Head of caudate nucleus (tissue), 42 donors: Measurements from ENCODE around the gene RAB6B.

ENCODE experiments used
- DNase-seq, 42 donors: peaks; one replicate each; pipeline versions ENCODE4 v3.0.0 to v3.0.0-alpha.2; 2020 to 2021; ENCODE audit warnings: mixed read lengths in 7 of 42
- intact Hi-C: fragments of 100-400 bp; cut with DNase I; formaldehyde crosslinking; loops from one replicate; pipeline ENCODE4 v1.15.0; 2022

The RAB6B gene

DNA sequence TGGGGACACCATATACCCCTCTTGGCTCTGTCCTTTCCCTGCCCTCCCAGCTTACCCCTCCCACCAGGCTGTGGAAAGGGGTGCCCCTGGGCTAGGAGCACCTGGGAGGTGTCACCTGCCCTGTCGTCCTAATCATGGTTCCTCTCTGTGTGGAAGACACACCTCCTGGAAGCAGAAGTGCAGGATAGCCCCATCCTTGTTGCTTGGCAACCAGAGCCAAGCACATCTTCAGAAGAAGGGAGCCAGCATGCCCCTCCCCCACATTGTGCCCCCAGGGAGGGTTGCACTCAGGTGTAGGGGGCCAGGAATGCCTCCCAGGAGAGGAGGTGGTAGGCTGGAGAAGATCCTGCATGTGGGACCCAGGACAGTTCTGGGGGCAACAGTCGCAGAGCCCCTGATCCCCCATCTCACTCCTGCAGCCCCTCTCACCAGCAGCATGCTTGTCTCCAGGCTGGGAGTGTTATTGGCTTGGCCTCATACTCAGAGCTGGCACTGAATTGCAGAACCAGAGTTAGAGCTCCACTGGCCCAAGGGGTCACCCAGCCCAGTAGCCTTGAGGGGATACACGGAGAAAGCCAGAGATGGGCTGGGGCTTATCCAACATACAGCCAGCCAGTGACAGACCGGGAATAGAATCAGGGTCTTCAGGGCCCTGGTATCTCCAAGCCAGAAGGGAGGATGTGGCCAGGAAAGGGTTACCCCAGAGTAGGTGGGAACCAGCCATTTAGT, 8.4 kb downstream of the RAB6B start:
- DNase-seq: peak in 5 of 42 donors; percentile 1 to 45 (median 26)
- intact Hi-C loops: no loop called here

DNA sequence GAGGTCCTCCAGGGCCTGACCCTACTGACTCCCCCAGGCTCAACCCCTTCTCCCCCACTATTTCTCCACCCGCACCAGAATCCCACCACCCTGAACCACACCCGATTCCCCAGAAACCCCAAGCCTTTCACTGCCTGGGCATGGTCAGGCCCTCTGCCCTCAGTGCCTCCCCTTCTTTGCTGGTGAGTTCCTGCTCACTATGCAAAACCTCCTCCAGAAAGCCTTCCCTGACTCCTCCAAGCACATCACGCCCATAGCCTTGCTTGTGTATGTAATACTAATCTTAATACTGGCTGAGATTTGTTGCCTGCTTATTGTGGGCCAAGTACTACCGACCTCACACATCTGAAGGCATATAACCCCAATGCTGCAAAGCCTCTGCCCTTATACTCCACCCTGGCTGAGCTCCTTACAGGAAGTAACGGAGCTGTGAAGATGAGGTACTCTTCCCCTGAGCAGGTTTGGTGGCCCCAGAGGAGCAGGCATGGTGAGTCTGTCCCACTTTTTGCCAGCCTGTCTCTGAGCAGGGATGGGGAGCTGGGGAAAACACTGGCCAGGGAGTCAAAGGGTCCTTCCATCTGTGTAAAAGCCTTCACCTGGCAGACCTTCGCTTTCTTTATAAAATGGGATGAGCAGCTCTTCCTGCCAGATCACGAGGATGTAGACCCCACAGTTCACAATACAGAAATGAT, 9.5 kb downstream of the RAB6B start:
- intact Hi-C loops: no loop called here
- peak in 4 of 42 donors; percentile 0 to 32 (median 10) for DNase-seq

DNA sequence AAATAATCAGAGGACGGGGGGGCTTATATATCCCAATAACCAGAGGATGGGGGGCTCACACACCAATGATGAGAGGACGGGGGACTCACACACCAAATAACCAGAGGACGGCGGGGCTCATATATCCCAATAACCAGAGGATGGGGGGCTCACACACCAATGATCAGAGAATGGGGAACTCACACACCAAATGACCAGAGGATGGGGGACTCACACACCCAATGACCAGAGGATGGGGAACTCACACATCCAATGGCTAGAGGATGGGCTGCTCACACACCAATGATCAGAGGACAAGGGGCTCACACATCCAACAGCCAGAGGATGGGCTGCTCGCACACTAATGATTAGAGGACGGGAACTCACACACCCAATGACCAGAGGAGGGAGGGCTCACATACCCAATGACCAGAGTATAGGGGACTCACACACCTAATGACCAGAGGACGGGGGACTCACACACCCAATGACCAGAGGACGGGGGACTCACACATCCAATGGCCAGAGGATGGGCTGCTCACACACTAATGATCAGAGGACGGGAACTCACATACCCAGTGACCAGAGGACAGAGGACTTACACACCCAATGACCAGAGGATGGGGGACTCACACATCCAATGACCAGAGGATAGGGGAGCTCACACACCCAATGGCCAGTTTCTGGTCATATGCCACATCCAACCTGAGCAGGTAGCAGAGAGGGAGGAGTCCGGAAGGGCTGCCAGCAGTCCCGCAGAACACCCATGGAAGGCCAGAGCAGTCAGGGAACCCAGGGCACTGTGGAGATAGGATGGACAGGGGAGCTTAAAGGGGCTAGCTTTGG, 10.6 kb downstream of the RAB6B start:
- peak in 5 of 42 donors; percentile 0 to 36 (median 3) for DNase-seq

DNA sequence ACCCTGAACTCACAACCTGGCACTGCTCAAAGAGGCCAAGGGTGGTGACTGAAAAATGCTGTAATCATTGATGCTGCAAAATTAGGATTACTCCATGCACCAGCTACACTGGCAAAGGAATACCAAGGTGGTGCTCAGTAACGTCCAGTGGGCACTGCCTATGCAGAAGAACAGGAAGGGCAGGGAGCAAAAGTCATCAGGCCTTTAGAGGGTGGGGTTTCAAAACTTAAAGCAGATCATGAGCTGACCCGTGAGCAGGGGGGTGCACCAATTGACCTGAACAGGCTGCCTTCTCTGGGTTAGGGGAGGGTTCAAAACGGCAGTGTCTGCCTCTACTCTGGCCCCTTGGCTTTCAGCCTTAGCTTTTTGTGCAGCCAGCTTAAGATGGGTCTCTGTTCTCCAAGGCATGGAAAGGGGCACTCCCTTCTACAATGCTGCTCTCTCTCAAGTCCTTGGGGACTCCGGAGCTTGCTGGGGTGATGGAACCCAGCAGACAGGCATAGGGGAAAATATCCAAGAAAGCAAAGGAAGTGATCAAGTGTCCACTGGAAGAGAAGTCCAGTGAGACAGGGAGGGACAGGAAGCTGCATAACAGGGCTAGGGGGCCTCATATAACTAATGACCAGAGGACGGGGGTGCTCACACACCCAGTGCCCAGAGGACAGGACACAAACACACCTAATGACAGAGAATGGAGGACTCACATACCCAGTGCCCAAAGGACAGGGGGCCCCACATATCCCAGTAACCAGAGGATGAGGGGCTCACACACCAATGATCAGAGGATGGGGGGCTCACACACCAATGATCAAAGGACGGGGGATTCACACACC, 11.4 kb downstream of the RAB6B start:
- peak in 7 of 42 donors; percentile 1 to 35 (median 6) for DNase-seq
- intact Hi-C loops: no loop called here

More for the DNA sequence above, 10.6 kb downstream of the RAB6B start:
- intact Hi-C loops: no loop called here

GRCh38 chr3:133883641-133884040, 12.0 kb downstream of the RAB6B start:
- intact Hi-C loops: no loop called here
- DNase-seq: peak in 5 of 42 donors; percentile 3 to 28 (median 8)

- intact Hi-C loops: no loop called here
- peak in 11 of 42 donors; percentile 1 to 48 (median 10) for DNase-seq
Observed at GRCh38 chr3:133882986-133883586, 12.6 kb downstream of the RAB6B start.

DNA sequence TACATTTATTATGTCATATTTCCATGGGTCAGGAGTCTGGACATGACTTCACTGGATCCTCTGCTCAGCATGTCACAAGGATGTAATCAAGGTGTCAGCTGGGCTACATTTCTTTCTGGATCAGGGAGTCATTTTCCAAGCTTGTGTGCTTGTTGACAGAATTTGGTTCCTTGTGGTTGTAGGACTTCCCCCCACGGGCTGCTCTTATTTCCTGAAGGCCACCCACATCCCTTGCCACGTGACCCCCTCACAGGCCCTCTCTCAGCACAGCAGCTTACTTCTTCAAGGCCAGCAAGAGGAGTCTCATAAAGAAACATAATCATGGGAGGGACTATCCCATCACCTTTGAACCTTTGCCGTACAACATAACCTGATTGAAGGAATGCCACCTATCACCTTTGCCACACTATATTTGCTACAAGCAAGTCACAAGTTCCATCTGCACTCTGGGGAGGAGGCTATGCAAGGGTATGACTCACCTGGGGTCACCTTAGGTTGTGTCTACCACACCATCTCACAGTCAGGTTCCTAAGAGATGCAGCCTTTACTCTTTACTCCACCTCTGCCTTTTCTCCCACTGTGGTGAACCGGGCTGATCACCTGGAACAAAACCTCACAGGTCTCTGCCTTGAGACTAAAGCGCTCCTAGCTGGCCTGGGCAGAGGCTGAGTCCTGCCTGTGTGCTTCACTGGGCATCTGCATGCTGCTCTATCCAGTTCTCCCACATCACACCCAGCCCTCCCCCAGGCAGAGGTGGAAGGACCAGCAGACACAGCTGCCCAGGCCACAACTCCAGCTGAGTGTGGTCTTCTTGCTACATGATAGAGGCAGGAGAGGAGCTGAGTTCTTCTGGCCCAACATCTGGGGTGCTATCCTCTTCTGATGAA, 13.5 kb downstream of the RAB6B start:
- intact Hi-C loops: no loop called here
- DNase-seq: peak in 11 of 42 donors; percentile 4 to 46 (median 19)

DNA sequence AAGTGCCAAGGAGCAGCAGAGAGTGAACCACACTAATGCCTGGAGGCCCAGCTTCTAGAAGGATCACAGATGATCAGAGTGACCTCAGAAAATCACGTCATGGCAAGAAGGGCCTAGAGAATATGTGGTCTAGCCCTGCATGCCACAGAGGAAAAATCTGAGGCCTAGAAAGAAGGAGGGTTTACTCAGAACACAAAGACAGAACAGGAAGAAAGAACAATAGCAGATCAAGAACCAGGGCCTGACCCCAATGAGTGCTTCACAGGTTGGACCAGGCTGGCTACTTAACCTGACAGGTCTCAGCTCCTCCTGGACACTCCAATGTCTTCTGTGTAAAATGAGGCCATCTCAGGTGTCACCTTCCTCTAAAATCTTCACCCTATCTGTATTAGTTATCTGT, 14.2 kb downstream of the RAB6B start:
- peak in 3 of 42 donors; percentile 1 to 13 (median 5) for DNase-seq
- intact Hi-C loops: no loop called here

- peak in 9 of 42 donors; percentile 1 to 28 (median 5) for DNase-seq
- intact Hi-C loops: no loop called here
Observed at GRCh38 chr3:133880886-133881455, 14.7 kb downstream of the RAB6B start.

- intact Hi-C loops: no loop called here
- peak in 10 of 42 donors; percentile 1 to 62 (median 8) for DNase-seq
Observed at GRCh38 chr3:133880287-133880686, 15.4 kb downstream of the RAB6B start.

GRCh38 chr3:133878518-133878917, 17.2 kb downstream of the RAB6B start:
- DNase-seq: no peak
- intact Hi-C loops: no loop called here

DNA sequence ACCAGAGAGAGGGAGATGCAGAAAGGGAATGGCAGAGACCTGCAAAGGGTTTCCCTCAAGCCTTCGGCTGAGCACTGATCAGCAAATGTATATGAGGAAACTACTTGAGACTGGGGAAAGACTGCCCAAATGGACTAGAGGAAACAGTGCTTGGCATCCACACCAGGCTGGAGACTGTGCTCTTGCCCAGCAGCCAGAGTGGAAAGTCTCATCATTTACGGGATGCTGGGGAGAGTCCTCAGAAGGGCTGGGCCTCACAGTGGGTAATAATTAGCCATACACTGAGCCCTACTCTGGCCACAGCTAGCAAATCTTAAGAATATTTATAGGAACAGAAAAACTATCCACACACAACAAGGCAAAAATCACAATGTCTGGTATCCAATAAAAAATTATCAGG, 18.5 kb downstream of the RAB6B start:
- DNase-seq: peak in 1 of 42 donors; percentile 50
- intact Hi-C loops: no loop called here

DNA sequence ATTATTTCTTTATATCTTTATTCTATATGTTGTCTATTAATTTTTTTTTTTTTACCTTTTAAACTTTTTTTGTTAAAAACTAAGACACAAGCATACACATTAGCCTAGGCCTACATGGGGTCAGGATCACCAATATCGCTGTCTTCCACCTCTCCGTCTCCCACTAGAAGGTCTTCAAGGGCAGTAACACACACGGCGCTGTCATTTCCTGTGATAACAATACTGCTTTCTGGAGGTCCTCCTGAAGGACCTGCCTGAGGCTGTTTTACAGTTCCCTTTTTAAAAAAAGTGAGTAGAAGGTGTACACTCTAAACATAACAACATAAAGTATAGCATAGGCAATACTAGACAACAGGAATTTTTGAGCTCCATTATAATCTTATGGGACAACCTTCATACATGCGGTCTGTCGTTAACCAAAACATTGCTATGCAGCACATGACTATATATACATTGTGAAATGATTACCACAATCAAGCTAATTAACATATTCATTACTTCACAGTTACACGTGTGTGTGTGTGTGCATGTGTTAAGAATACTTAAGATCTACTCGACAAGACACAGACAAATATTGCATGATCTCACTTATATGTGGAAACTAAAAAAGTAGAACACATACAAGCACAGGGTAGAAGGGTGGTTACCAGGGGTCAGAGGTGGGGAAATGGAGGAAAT, 20.8 kb downstream of the RAB6B start:
- intact Hi-C loops: no loop called here
- peak in 1 of 42 donors; percentile 20 for DNase-seq

- intact Hi-C loops: no loop called here
- DNase-seq: no peak
Observed at GRCh38 chr3:133874344-133874743, 21.3 kb downstream of the RAB6B start.

- DNase-seq: no peak
- intact Hi-C loops: no loop called here
Observed at GRCh38 chr3:133872781-133873180, 22.9 kb downstream of the RAB6B start.

DNA sequence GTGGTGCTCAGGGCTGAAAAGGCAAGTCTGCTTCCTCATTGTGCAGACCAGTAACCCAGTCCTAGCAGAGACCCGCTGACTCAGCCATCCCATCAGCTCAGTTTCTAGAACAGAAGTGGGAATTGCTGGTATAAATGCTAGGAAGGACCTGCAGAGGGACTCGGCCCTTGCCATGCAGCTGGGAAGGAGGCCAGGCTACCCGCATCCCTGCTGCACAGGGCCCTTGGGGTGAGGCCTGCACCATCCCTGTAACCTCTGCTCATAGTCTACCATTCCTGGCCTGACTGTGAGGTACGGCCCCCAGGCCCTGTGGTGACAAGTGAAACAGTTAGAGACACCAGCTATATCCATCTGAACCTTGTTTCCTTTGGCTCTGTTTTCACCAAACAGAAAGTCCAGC, 23.5 kb downstream of the RAB6B start:
- intact Hi-C loops: no loop called here
- DNase-seq: peak in 1 of 42 donors; percentile 48
